ENCODE data around the gene LUZP1. TPM values are rescaled to one million over a fixed set of nuclear protein-coding genes. Genes with fewer than 3 reads are reported as not detected.

Gene LUZP1
- total and polyA plus RNA-seq, 4 donors: 2.6 to 9.3 (median 5.1) TPM

DNA sequence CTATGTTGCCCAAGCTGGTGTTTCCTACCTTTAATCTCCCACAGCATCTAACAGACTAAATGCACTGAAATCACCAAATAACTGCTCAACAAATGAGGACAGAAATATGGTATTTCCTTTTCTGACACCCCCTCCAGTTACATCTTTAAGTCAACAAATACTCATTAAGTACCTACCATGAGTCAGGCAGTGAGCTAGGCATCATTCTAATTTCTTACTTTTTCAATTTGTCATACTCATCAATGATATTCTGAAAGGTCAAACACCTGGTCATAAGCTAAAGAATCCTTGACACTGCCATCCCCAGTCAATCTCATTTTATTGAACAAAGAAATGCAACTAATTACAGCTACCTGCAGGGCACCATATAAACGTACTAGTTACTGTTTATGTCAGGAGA lies 36.6 kb downstream of the LUZP1 start:
- H3K36me3 ChIP-seq (ENCODE audit: control insufficient read depth in 4 of 4, insufficient read depth in 3 of 4, low read depth in 1 of 4, low read length in 3 of 4): no peaks in the 10 kb centered on the region
- no peaks in the 10 kb centered on the region for H3K4me1 ChIP-seq (ENCODE audit: control insufficient read depth in 4 of 4, insufficient read depth in 4 of 4, low read length in 3 of 4)
- H3K9ac ChIP-seq (ENCODE audit: low read depth in 1 of 2, low read length in 2 of 2): no peak overlapping the region
- no peak for DNase-seq (ENCODE audit: low spot score)
- TF ChIP-seq EGR1 (IDR thresholded peaks at IDR 0.05; ENCODE audit: low read depth in 2 of 2) (no peak), FOXA2 (IDR thresholded peaks at IDR 0.05) (no peak), TAF1 (conservative IDR thresholded peaks at IDR 0.05) (no peak), HNF4G (IDR thresholded peaks at IDR 0.05) (no peak), GABPA (IDR thresholded peaks at IDR 0.05 in 1 of 2, conservative IDR thresholded peaks at IDR 0.05 in 1 of 2) (no peak), NR2F2 (IDR thresholded peaks at IDR 0.05) (no peak)
- TF ChIP-seq, protein P1, sequence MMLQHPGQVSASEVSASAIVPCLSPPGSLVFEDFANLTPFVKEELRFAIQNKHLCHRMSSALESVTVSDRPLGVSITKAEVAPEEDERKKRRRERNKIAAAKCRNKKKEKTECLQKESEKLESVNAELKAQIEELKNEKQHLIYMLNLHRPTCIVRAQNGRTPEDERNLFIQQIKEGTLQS (IDR thresholded peaks at IDR 0.05): no peak
- TF ChIP-seq, protein P2, sequence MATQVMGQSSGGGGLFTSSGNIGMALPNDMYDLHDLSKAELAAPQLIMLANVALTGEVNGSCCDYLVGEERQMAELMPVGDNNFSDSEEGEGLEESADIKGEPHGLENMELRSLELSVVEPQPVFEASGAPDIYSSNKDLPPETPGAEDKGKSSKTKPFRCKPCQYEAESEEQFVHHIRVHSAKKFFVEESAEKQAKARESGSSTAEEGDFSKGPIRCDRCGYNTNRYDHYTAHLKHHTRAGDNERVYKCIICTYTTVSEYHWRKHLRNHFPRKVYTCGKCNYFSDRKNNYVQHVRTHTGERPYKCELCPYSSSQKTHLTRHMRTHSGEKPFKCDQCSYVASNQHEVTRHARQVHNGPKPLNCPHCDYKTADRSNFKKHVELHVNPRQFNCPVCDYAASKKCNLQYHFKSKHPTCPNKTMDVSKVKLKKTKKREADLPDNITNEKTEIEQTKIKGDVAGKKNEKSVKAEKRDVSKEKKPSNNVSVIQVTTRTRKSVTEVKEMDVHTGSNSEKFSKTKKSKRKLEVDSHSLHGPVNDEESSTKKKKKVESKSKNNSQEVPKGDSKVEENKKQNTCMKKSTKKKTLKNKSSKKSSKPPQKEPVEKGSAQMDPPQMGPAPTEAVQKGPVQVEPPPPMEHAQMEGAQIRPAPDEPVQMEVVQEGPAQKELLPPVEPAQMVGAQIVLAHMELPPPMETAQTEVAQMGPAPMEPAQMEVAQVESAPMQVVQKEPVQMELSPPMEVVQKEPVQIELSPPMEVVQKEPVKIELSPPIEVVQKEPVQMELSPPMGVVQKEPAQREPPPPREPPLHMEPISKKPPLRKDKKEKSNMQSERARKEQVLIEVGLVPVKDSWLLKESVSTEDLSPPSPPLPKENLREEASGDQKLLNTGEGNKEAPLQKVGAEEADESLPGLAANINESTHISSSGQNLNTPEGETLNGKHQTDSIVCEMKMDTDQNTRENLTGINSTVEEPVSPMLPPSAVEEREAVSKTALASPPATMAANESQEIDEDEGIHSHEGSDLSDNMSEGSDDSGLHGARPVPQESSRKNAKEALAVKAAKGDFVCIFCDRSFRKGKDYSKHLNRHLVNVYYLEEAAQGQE (IDR thresholded peaks at IDR 0.05): no peak
- TF ChIP-seq, protein P3, sequence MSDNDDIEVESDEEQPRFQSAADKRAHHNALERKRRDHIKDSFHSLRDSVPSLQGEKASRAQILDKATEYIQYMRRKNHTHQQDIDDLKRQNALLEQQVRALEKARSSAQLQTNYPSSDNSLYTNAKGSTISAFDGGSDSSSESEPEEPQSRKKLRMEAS (IDR thresholded peaks at IDR 0.05): no peak
- TF ChIP-seq, protein P4, sequence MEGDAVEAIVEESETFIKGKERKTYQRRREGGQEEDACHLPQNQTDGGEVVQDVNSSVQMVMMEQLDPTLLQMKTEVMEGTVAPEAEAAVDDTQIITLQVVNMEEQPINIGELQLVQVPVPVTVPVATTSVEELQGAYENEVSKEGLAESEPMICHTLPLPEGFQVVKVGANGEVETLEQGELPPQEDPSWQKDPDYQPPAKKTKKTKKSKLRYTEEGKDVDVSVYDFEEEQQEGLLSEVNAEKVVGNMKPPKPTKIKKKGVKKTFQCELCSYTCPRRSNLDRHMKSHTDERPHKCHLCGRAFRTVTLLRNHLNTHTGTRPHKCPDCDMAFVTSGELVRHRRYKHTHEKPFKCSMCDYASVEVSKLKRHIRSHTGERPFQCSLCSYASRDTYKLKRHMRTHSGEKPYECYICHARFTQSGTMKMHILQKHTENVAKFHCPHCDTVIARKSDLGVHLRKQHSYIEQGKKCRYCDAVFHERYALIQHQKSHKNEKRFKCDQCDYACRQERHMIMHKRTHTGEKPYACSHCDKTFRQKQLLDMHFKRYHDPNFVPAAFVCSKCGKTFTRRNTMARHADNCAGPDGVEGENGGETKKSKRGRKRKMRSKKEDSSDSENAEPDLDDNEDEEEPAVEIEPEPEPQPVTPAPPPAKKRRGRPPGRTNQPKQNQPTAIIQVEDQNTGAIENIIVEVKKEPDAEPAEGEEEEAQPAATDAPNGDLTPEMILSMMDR (IDR thresholded peaks at IDR 0.05; ENCODE audit: low read depth, low read length, missing input control): no peak
- H3K27me3 ChIP-seq (ENCODE audit: control insufficient read depth in 4 of 4, insufficient read depth in 4 of 4, low read length in 3 of 4): no peaks in the 10 kb centered on the region
- no peaks in the 10 kb centered on the region for H3K9me3 ChIP-seq (ENCODE audit: control insufficient read depth in 4 of 4, low read length in 3 of 4)
- WGBS: 75% methylated on average over 1 of the region's 1 CpG
- no peak overlapping the region for H3K27ac ChIP-seq (ENCODE audit: low read depth in 1 of 2, low read length in 2 of 2)
- H3K4me3 ChIP-seq (ENCODE audit: low read depth in 1 of 3, low read length in 3 of 3): no peak overlapping the region

DNA sequence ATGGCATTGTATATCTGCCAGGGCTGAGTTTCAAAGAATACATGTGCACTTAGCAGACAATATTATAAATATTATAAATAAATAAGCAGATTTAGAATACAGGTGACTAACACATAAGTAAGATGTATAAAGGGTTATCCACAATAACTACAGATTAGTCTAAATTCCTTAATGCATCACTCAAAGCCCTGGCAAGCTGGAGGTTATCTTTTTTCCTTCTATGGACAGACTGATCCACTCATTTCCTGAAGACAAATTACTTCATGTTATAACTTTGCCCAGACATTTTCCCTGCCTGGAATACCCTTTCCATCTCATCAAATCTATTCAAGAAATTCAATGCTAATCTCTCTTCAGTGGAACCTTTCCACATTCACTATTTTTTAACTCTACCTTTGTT lies 38.8 kb downstream of the LUZP1 start:
- H3K4me3 ChIP-seq (ENCODE audit: low read depth in 1 of 3, low read length in 3 of 3): no peak overlapping the region
- H3K27ac ChIP-seq (ENCODE audit: low read depth in 1 of 2, low read length in 2 of 2): no peak overlapping the region
- no peaks in the 10 kb centered on the region for H3K9me3 ChIP-seq (ENCODE audit: control insufficient read depth in 4 of 4, low read length in 3 of 4)
- H3K27me3 ChIP-seq (ENCODE audit: control insufficient read depth in 4 of 4, insufficient read depth in 4 of 4, low read length in 3 of 4): no peaks in the 10 kb centered on the region
- DNase-seq (ENCODE audit: low spot score): no peak
- TF ChIP-seq TAF1 (conservative IDR thresholded peaks at IDR 0.05) (no peak), GABPA (IDR thresholded peaks at IDR 0.05 in 1 of 2, conservative IDR thresholded peaks at IDR 0.05 in 1 of 2) (no peak), NR2F2 (IDR thresholded peaks at IDR 0.05) (no peak), HNF4G (IDR thresholded peaks at IDR 0.05) (no peak), FOXA2 (IDR thresholded peaks at IDR 0.05) (no peak), YY1 (IDR thresholded peaks at IDR 0.05) (no peak), SP1 (IDR thresholded peaks at IDR 0.05) (no peak), RXRA (IDR thresholded peaks at IDR 0.05) (no peak)
- TF ChIP-seq, protein P1 (IDR thresholded peaks at IDR 0.05): no peak
- TF ChIP-seq, protein P4 (IDR thresholded peaks at IDR 0.05; ENCODE audit: low read depth, low read length, missing input control): no peak
- TF ChIP-seq, protein P3 (IDR thresholded peaks at IDR 0.05): no peak
- no peak overlapping the region for H3K9ac ChIP-seq (ENCODE audit: low read depth in 1 of 2, low read length in 2 of 2)
- H3K36me3 ChIP-seq (ENCODE audit: control insufficient read depth in 4 of 4, insufficient read depth in 3 of 4, low read depth in 1 of 4, low read length in 3 of 4): no peaks in the 10 kb centered on the region
- H3K4me1 ChIP-seq (ENCODE audit: control insufficient read depth in 4 of 4, insufficient read depth in 4 of 4, low read length in 3 of 4): no peaks in the 10 kb centered on the region

Data from liver (tissue), 9 donors.